ENCODE data around the gene FIBP.

Gene FIBP

DNA sequence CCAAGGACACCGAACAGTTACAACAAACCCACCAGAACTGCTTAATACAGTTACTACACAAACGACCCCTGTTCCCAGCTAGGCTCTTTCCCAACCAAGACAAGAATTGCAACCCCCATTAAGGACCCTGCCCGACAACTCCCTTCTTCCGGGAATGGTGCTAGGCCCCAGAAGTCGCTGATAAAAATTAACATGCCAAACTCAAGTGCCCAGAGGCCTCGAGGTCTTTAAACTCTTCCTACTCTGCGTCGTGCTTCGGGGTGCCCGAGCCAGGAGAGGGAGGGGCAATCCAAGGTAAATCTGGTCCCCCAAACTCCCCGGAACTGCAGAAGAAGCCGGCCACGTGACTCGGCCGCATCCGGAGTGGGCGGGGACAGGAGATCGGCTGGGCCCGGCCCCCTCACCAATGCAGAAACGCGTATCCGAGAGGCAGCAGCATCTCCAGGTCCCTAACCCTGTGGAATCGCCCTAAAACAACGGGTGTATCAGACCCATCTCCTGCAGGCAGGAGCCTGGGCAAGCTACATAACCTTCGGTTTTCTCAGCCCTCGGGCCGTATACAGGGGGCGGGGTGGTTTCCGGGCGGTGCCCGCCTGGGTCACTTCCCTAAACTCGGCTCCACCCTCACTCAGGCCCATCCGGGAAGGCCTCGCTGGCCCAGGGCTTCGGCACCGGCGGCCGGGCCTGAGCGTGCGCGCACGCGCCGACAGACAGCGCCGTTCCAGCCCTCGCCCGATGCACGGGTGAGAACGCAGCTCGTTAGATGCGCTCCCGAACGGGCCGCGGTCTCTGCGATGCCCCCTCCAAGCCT is 31.4 kb downstream of the FIBP start:
- Histone ChIP-seq H3K27me3 (ENCODE audit: insufficient read depth, low read length, poor library complexity, severe bottlenecking) (peaks cover 11% of the 10 kb centered on the region), H3F3A (ENCODE audit: low read depth) (0 out of 2 replicates have a peak, but pooled peaks cover 7% of the 10 kb centered on the region), H3K4me2 (ENCODE audit: low read depth, low read length, poor library complexity, severe bottlenecking) (peak overlapping the region; percentile 94), H3K4me3 (ENCODE audit: low read length, poor library complexity, severe bottlenecking) (peak overlapping the region; percentile 80), H4K20me1 (ENCODE audit: insufficient read depth, low read length, poor library complexity, severe bottlenecking) (peaks cover 67% of the 10 kb centered on the region), H3K36me3 (ENCODE audit: insufficient read depth, low read length) (peaks cover 46% of the 10 kb centered on the region; the same call in 1 of the 2 replicates), H3K9me2 (replicated peaks; ENCODE audit: low read depth, low read length) (no peaks in the 10 kb centered on the region), H3K79me2 (ENCODE audit: insufficient read depth, low read length) (peaks cover 73% of the 10 kb centered on the region), H3K9me3 (ENCODE audit: insufficient read depth, low read depth, low read length) (peaks cover under 1% of the 10 kb centered on the region; the same call in 1 of the 2 replicates), H3K9ac (ENCODE audit: low read depth, low read length, poor library complexity, severe bottlenecking) (peak overlapping the region; percentile 95), H3K4me1 (ENCODE audit: insufficient read depth, low read length, poor library complexity, severe bottlenecking) (peaks cover 42% of the 10 kb centered on the region), H2AFZ (ENCODE audit: low read length) (no peak overlapping the region)
- TF ChIP-seq, protein P1, sequence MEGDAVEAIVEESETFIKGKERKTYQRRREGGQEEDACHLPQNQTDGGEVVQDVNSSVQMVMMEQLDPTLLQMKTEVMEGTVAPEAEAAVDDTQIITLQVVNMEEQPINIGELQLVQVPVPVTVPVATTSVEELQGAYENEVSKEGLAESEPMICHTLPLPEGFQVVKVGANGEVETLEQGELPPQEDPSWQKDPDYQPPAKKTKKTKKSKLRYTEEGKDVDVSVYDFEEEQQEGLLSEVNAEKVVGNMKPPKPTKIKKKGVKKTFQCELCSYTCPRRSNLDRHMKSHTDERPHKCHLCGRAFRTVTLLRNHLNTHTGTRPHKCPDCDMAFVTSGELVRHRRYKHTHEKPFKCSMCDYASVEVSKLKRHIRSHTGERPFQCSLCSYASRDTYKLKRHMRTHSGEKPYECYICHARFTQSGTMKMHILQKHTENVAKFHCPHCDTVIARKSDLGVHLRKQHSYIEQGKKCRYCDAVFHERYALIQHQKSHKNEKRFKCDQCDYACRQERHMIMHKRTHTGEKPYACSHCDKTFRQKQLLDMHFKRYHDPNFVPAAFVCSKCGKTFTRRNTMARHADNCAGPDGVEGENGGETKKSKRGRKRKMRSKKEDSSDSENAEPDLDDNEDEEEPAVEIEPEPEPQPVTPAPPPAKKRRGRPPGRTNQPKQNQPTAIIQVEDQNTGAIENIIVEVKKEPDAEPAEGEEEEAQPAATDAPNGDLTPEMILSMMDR (conservative IDR thresholded peaks at IDR 0.05; ENCODE audit: low read length), result no peak
- no peak for TF ChIP-seq EZH2phosphoT487 (IDR thresholded peaks at IDR 0.05; ENCODE audit: borderline replicate concordance)

DNA sequence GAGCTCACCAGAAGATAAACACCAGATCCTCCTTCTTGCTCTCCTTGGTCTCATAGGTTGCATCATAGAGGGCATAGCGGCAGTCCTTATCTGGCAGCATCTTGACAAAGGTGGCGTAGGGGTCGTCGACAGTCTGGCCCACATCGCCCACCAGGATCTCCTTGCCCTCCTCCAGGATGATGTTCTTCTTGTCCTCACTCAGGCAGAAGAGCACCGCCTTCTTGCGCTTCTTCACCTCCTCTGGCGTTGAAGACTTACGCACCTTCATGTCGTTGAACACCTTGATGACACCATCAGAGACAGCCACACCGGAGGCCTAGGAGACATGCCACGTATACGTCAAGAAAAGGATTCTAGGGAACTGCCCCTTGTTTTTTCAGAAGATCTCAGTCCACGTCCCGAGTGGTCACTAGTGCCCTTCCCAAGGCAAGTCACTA is 32.3 kb downstream of the FIBP start:
- peaks cover 70% of the 10 kb centered on the region for H3K79me2 ChIP-seq (ENCODE audit: insufficient read depth, low read length)
- no peak overlapping the region for H2AFZ ChIP-seq (ENCODE audit: low read length)
- H3K9ac ChIP-seq (ENCODE audit: low read depth, low read length, poor library complexity, severe bottlenecking), result peak overlapping the region; percentile 95
- H4K20me1 ChIP-seq (ENCODE audit: insufficient read depth, low read length, poor library complexity, severe bottlenecking), result peaks cover 66% of the 10 kb centered on the region
- H3K4me3 ChIP-seq (ENCODE audit: low read length, poor library complexity, severe bottlenecking), result peak overlapping the region; percentile 80
- no peaks in the 10 kb centered on the region for H3K9me2 ChIP-seq (replicated peaks; ENCODE audit: low read depth, low read length)
- H3K4me1 ChIP-seq (ENCODE audit: insufficient read depth, low read length, poor library complexity, severe bottlenecking), result peaks cover 35% of the 10 kb centered on the region
- H3K4me2 ChIP-seq (ENCODE audit: low read depth, low read length, poor library complexity, severe bottlenecking), result peak overlapping the region; percentile 94
- H3K36me3 ChIP-seq (ENCODE audit: insufficient read depth, low read length), result peaks cover 56% of the 10 kb centered on the region; the same call in 1 of the 2 replicates
- H3K9me3 ChIP-seq (ENCODE audit: insufficient read depth, low read depth, low read length), result peaks cover 5% of the 10 kb centered on the region; the same call in 1 of the 2 replicates
- peaks cover 7% of the 10 kb centered on the region for H3K27me3 ChIP-seq (ENCODE audit: insufficient read depth, low read length, poor library complexity, severe bottlenecking)
- TF ChIP-seq EZH2phosphoT487 (IDR thresholded peaks at IDR 0.05; ENCODE audit: borderline replicate concordance), result no peak
- TF ChIP-seq, protein P1 (conservative IDR thresholded peaks at IDR 0.05; ENCODE audit: low read length), result no peak
- 0 out of 2 replicates have a peak, but pooled peaks cover 7% of the 10 kb centered on the region for H3F3A ChIP-seq (ENCODE audit: low read depth)

DNA sequence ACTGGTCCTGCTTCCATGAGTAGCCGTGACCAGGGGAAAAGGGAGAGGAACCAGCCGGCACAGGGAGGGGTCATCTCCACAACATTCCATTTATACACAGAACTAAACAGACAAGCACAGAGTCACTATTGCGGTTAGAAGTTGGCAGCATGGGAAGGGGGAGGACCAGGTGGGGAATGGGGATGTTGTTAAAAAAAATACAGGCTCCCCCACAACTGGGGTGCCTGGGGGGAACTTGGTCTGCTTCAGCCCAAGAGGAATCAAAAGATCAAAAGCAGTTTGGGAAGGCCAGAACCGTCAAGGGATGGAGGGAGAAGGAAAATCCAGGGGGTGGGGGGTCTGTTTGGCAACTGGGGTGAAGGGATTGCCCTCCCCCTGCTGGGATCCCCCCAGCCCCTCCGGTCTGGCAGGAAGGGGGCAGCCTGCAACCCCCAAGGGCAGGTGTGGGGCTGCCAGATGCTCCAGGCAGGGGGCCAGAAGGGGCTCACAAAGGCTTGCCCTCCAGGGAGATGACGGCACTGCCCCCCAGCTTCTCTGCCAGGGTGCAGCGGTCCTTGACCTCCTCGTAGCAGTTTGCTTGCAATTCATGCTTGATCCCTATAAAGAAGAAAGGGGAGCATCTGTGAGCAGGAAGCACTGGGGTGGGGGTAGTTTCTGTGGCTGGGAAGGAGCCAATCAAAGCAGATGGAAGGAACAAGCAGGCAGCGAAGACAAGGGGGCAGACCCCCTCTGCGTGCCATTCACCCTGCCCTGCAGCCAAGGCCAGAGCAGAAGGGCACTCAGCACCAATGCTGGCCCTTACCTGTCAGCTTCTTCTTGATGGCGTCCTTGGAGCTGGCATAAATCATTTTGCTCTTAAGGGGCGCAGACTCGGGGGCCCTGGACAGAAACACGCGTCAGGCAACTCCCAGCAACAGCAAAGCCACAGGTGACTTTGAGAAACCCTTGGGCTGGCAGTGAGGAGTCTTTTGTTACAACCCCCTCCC is 33.1 kb downstream of the FIBP start:
- peaks cover 35% of the 10 kb centered on the region for H3K4me1 ChIP-seq (ENCODE audit: insufficient read depth, low read length, poor library complexity, severe bottlenecking)
- H4K20me1 ChIP-seq (ENCODE audit: insufficient read depth, low read length, poor library complexity, severe bottlenecking), result peaks cover 68% of the 10 kb centered on the region
- H3K9ac ChIP-seq (ENCODE audit: low read depth, low read length, poor library complexity, severe bottlenecking), result no peak overlapping the region
- H3K9me3 ChIP-seq (ENCODE audit: insufficient read depth, low read depth, low read length), result peaks cover 5% of the 10 kb centered on the region; the same call in 1 of the 2 replicates
- no peak overlapping the region for H2AFZ ChIP-seq (ENCODE audit: low read length)
- H3K36me3 ChIP-seq (ENCODE audit: insufficient read depth, low read length), result peaks cover 60% of the 10 kb centered on the region; the same call in 1 of the 2 replicates
- 0 out of 2 replicates have a peak, but pooled peaks cover 7% of the 10 kb centered on the region for H3F3A ChIP-seq (ENCODE audit: low read depth)
- peak overlapping the region; percentile 80 for H3K4me3 ChIP-seq (ENCODE audit: low read length, poor library complexity, severe bottlenecking)
- TF ChIP-seq EZH2phosphoT487 (IDR thresholded peaks at IDR 0.05; ENCODE audit: borderline replicate concordance), result no peak
- TF ChIP-seq, protein P1 (conservative IDR thresholded peaks at IDR 0.05; ENCODE audit: low read length), result no peak
- H3K27me3 ChIP-seq (ENCODE audit: insufficient read depth, low read length, poor library complexity, severe bottlenecking), result peaks cover 6% of the 10 kb centered on the region
- peaks cover 66% of the 10 kb centered on the region for H3K79me2 ChIP-seq (ENCODE audit: insufficient read depth, low read length)
- no peaks in the 10 kb centered on the region for H3K9me2 ChIP-seq (replicated peaks; ENCODE audit: low read depth, low read length)
- peak overlapping the region; percentile 94 for H3K4me2 ChIP-seq (ENCODE audit: low read depth, low read length, poor library complexity, severe bottlenecking)
